ENCODE data around the gene PLEKHA1. TPM values are rescaled to one million over a fixed set of nuclear protein-coding genes. Genes with fewer than 3 reads are reported as not detected.

Gene PLEKHA1
- total RNA-seq, 1 experiment from 2014 or later = 28.5 TPM

DNA sequence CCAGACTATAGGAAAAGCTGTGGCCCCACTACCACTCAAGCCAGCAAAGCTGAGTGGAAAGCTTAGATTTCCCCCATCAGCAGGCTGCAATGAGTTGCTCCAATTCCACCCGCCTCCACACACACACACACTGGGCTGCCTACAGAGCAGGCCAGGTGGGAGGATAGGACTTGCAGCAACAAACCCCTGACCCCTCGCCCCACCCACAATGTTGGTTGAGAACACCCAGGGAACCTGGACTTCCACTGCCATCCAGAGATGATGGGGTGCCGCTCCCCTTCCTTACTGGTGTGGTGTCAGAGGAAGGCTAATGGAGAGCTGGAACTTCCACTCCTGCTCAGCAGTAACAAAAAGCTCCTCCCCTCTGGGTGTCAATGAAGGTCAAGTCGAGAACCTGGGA, 16.8 kb upstream of the PLEKHA1 start:
- H3K27me3 ChIP-seq (ENCODE audit: control insufficient read depth, insufficient read depth, low read length) = no peaks in the 10 kb centered on the region
- no peaks in the 10 kb centered on the region for H3K36me3 ChIP-seq (replicated peaks; ENCODE audit: control insufficient read depth, insufficient read depth, low read length)
- DNase-seq = no peak
- no peak overlapping the region for H3K4me3 ChIP-seq (ENCODE audit: insufficient read depth, low read depth, low read length)

DNA sequence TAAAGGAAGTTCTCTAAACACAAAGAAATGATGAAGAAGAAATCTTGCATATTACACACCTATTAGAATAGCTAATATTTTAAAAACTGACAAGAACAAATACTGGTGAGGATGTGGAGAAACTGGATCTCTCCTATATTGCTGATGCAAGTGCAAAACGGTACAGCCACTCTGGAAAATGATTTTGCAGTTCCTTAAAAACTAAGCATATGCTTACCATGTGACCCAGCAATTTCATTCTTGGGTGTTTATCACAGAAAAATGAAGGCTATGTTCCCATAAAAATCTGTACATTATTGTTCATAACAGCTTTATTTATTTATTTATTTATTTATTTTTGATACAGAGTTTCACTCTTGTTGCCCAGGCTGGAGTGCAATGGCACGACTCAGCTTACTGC, 14.9 kb upstream of the PLEKHA1 start:
- DNase-seq = no peak
- Histone ChIP-seq H3K36me3 (replicated peaks; ENCODE audit: control insufficient read depth, insufficient read depth, low read length) (no peaks in the 10 kb centered on the region), H3K27me3 (ENCODE audit: control insufficient read depth, insufficient read depth, low read length) (no peaks in the 10 kb centered on the region), H3K4me3 (ENCODE audit: insufficient read depth, low read depth, low read length) (no peak overlapping the region)

- DNase-seq = no peak
- Histone ChIP-seq H3K4me3 (ENCODE audit: insufficient read depth, low read depth, low read length) (no peak overlapping the region), H3K36me3 (replicated peaks; ENCODE audit: control insufficient read depth, insufficient read depth, low read length) (no peaks in the 10 kb centered on the region), H3K27me3 (ENCODE audit: control insufficient read depth, insufficient read depth, low read length) (no peaks in the 10 kb centered on the region)
These were observed 13.5 kb upstream of the PLEKHA1 start for GRCh38 chr10:122361046-122361445.

DNA sequence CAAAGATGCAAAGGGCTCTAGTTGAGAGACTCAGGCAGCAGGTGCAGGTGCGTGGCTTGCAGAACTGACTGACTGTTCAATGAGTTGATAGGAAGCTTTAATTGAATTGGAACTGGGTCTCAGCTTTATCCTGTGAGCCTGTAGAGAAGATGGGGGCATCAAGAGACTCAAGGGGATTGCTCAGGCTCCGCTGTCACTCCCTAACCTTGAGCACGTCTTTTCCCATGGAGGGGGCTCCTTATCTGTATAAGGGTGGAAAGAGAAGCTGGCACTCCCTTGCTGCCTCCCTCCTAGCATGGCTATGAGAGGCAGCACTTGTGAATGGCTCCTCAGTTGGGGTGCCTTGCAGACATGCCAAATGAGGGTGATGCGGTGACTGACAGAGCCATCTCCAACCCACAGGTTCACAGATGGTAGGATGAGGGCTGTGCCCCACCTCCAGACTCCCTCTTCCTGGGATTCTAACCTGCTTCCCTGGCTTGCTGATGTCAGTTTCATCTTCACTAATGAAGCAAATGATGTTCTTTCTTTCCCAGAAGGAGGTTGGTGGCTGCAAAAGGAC, 12.4 kb upstream of the PLEKHA1 start:
- Histone ChIP-seq H3K36me3 (replicated peaks; ENCODE audit: control insufficient read depth, insufficient read depth, low read length) (no peaks in the 10 kb centered on the region), H3K27me3 (ENCODE audit: control insufficient read depth, insufficient read depth, low read length) (no peaks in the 10 kb centered on the region), H3K4me3 (ENCODE audit: insufficient read depth, low read depth, low read length) (no peak overlapping the region)
- no peak for DNase-seq

DNA sequence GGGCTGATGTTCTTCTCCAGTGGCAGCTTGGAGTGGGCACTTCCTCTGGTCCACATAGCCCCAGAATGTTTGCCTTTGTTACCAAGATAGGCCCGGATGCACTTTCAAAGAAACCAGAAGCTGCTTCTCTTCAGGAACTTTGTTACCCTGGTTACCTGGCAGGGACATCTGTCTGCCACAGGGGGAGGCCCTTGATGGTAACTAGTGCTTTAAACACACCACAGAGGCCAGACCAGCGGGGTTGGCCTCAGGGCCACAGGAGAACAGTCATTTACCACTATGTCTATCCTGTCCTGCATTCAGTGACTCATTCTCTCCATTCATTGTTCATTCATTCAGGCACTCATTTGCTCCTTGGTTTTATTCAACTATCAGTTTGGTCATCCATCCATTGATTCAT, 11.9 kb upstream of the PLEKHA1 start:
- H3K4me3 ChIP-seq (ENCODE audit: insufficient read depth, low read depth, low read length) = no peak overlapping the region
- H3K36me3 ChIP-seq (replicated peaks; ENCODE audit: control insufficient read depth, insufficient read depth, low read length) = no peaks in the 10 kb centered on the region
- H3K27me3 ChIP-seq (ENCODE audit: control insufficient read depth, insufficient read depth, low read length) = no peaks in the 10 kb centered on the region
- no peak for DNase-seq

GRCh38 chr10:122363311-122363710, 11.2 kb upstream of the PLEKHA1 start:
- Histone ChIP-seq H3K27me3 (ENCODE audit: control insufficient read depth, insufficient read depth, low read length) (no peaks in the 10 kb centered on the region), H3K4me3 (ENCODE audit: insufficient read depth, low read depth, low read length) (no peak overlapping the region), H3K36me3 (replicated peaks; ENCODE audit: control insufficient read depth, insufficient read depth, low read length) (no peaks in the 10 kb centered on the region)
- no peak for DNase-seq

DNA sequence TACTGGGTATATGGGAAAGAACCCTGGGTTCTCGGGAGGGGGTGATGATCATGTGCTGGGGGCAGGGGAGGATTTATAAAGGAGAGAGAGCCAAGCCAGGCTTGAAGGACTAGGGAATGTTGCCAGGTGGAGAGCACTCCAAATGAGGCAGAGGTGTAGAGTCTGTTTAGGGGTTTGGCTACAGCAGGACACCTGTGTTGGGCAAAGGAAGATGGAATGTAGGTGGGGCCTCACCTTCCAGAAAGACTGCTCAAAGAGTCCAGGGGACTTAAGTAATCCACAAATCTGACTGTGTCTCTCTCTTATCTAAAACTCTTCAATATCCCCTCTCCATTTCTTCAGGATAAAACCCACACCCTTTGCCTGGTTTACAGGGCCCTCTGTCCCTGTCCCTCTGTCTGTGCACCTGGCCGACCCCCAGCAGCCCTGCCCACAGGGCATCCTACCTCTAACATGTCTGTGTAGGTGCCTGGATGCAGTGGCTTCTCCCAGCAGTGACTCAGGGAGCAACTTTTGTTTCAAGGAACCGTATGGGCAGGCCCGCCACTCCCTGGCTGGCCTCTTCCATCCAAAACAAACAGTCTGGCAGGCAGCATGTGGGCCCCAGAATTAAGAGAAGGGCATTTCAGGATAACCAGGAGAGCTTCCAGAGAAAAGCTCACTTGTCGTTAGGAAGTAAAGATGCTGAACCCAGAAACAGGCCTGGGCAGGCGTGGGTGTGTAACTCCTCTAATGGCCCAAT, 10.6 kb upstream of the PLEKHA1 start:
- H3K27me3 ChIP-seq (ENCODE audit: control insufficient read depth, insufficient read depth, low read length) = no peaks in the 10 kb centered on the region
- H3K4me3 ChIP-seq (ENCODE audit: insufficient read depth, low read depth, low read length) = no peak overlapping the region
- no peaks in the 10 kb centered on the region for H3K36me3 ChIP-seq (replicated peaks; ENCODE audit: control insufficient read depth, insufficient read depth, low read length)
- no peak for DNase-seq

- peak; percentile 43 for DNase-seq
- Histone ChIP-seq H3K36me3 (replicated peaks; ENCODE audit: control insufficient read depth, insufficient read depth, low read length) (no peaks in the 10 kb centered on the region), H3K27me3 (ENCODE audit: control insufficient read depth, insufficient read depth, low read length) (peaks cover 9% of the 10 kb centered on the region), H3K4me3 (ENCODE audit: insufficient read depth, low read depth, low read length) (no peak overlapping the region)
These were observed 5.8 kb upstream of the PLEKHA1 start for GRCh38 chr10:122368502-122369254.

- DNase-seq = no peak
- H3K27me3 ChIP-seq (ENCODE audit: control insufficient read depth, insufficient read depth, low read length) = peaks cover 12% of the 10 kb centered on the region
- H3K36me3 ChIP-seq (replicated peaks; ENCODE audit: control insufficient read depth, insufficient read depth, low read length) = no peaks in the 10 kb centered on the region
- H3K4me3 ChIP-seq (ENCODE audit: insufficient read depth, low read depth, low read length) = no peak overlapping the region
These were observed 1.4 kb upstream of the PLEKHA1 start for GRCh38 chr10:122373108-122373507.

DNA sequence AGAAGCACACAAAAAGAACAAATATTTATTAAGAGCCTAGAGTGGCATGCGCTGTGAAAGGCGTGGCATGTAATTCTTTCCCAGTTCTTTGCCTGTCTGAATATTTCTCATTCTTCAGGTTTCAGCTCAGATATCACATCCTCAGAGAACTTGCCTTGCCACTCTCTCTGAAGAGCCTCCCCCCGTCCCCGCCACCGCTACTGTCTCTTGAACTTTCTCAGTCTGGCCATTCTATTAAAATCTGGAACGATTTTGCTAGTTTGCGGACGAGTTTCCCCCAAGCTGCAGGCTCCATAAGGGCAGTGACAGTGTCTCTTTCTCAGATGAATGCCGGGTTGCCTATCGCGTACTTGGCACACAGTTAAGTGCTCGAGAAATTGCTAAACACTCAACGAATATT, 787 bp upstream of the PLEKHA1 start:
- no peak for DNase-seq
- H3K4me3 ChIP-seq (ENCODE audit: insufficient read depth, low read depth, low read length) = peak overlapping the region; percentile 72
- peaks cover 12% of the 10 kb centered on the region for H3K27me3 ChIP-seq (ENCODE audit: control insufficient read depth, insufficient read depth, low read length)
- H3K36me3 ChIP-seq (replicated peaks; ENCODE audit: control insufficient read depth, insufficient read depth, low read length) = no peaks in the 10 kb centered on the region

DNA sequence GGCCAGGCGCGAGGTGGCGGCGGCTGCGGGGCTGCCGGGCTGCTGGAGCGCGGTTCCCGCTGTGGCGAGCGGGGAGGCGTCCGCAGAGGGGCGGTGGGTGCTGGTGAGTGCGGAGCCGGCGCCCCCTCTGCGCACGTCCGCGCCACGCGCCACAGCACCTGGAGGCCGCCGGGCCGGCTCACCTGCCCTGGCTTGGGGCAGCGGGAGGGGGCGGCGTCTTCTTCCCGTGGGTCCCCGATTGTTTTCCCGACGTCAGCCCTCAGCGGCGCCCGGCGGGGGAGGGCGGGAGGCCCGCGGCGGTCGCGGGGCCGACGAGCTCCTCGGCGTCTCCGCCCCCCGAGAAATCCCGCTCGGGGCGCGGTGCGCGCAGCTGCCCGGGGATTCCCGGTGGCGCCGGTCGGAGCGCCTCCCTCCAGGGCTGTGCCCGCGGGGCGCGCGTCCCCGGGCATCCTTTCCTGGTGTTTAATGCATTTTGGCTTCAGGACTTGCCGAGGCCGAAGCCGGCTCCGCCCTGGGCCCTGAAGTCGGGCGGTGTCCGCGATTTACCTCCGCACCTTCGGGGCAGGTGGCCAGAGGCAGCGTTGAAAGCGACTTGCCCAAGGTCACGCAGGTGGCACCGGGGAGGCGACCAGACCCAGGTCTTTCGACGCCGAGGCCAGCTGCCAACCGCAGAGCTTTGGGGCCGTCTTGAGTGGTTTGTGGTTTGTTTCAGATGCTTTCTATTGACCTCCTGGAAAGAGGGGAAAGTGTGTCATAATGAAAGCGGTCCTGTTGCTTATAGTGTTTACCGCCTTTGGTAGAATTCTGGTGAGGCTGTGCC, 561 bp downstream of the PLEKHA1 start:
- peak overlapping the region; percentile 72 for H3K4me3 ChIP-seq (ENCODE audit: insufficient read depth, low read depth, low read length)
- peaks cover 12% of the 10 kb centered on the region for H3K27me3 ChIP-seq (ENCODE audit: control insufficient read depth, insufficient read depth, low read length)
- no peaks in the 10 kb centered on the region for H3K36me3 ChIP-seq (replicated peaks; ENCODE audit: control insufficient read depth, insufficient read depth, low read length)
- DNase-seq = peak; percentile 87

DNA sequence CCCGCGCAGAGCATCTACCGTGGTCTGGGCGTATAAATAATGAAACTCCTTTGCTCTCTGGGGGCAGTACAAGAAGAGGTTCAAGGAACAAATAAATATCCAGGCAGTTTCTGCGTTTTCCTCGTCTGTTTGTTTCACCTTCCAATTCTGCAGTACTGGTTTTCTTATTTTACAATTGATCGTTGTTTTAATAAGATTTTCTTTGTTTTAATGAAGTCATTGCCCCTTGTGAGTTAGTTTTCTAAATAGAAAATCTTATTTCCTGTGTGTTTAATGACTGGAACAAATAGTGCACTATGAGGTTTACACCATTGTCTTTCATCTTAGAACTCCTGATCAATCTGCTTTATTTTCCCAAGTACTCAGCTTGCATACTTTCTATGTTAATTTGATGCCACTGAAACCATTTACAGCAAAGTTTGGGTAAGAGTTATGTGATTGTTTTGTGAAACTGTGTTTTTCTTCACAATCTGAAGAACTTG, 1.2 kb downstream of the PLEKHA1 start:
- DNase-seq = no peak
- no peaks in the 10 kb centered on the region for H3K36me3 ChIP-seq (replicated peaks; ENCODE audit: control insufficient read depth, insufficient read depth, low read length)
- H3K4me3 ChIP-seq (ENCODE audit: insufficient read depth, low read depth, low read length) = peak overlapping the region; percentile 72
- H3K27me3 ChIP-seq (ENCODE audit: control insufficient read depth, insufficient read depth, low read length) = peaks cover 12% of the 10 kb centered on the region

DNA sequence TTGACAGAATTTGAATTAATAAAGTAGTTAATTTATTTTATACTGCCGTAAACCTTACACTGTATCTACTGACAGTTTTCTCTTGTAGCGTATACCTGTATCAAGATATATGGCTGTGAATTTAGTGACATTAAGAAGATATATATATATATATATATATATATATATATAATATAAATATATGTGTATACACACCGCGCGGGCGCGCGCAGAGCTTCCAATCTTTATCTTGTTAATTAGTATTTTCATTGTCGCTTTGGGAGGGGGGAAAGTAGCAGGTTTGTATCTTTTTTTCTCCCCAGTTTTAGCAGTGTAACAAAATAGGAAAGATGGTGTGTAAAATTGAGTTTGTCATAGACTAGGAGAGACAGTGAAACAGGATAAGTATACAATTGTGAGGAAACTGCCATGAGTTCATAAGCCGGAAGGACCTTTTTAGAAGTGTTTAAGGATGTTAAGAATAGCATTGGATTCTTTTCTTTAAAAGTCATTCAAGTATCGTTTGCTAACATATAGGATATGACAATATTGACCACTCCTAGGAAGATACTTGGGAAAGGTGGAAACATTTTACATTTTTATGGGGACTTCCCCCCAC, 2.0 kb downstream of the PLEKHA1 start:
- Histone ChIP-seq H3K4me3 (ENCODE audit: insufficient read depth, low read depth, low read length) (no peak overlapping the region), H3K27me3 (ENCODE audit: control insufficient read depth, insufficient read depth, low read length) (peaks cover 12% of the 10 kb centered on the region), H3K36me3 (replicated peaks; ENCODE audit: control insufficient read depth, insufficient read depth, low read length) (no peaks in the 10 kb centered on the region)
- DNase-seq = no peak

GRCh38 chr10:122379041-122379440, 4.5 kb downstream of the PLEKHA1 start:
- Histone ChIP-seq H3K4me3 (ENCODE audit: insufficient read depth, low read depth, low read length) (no peak overlapping the region), H3K36me3 (replicated peaks; ENCODE audit: control insufficient read depth, insufficient read depth, low read length) (no peaks in the 10 kb centered on the region), H3K27me3 (ENCODE audit: control insufficient read depth, insufficient read depth, low read length) (no peaks in the 10 kb centered on the region)
- no peak for DNase-seq
